Measurements from ENCODE around the gene ITPR1.

The ITPR1 gene

GRCh38 chr3:4712109-4712508, 219.0 kb downstream of the ITPR1 start:
- Histone ChIP-seq H3K9me3 (ENCODE audit: control insufficient read depth, insufficient read depth, low read length) (no peaks in the 10 kb centered on the region), H3K9ac (ENCODE audit: low read depth, low read length) (no peak overlapping the region), H3K36me3 (ENCODE audit: control insufficient read depth, insufficient read depth, low read length) (no peaks in the 10 kb centered on the region), H3K27me3 (ENCODE audit: control insufficient read depth, insufficient read depth, low read length) (no peaks in the 10 kb centered on the region), H3K4me3 (ENCODE audit: low read depth, low read length) (no peak overlapping the region), H3K4me1 (ENCODE audit: control insufficient read depth, insufficient read depth, low read length) (peaks cover 4% of the 10 kb centered on the region)

- no peaks in the 10 kb centered on the region for H3K4me1 ChIP-seq (ENCODE audit: control insufficient read depth, insufficient read depth, low read length)
- no peaks in the 10 kb centered on the region for H3K9me3 ChIP-seq (ENCODE audit: control insufficient read depth, insufficient read depth, low read length)
- H3K4me3 ChIP-seq (ENCODE audit: low read depth, low read length) = no peak overlapping the region
- no peaks in the 10 kb centered on the region for H3K36me3 ChIP-seq (ENCODE audit: control insufficient read depth, insufficient read depth, low read length)
- no peaks in the 10 kb centered on the region for H3K27me3 ChIP-seq (ENCODE audit: control insufficient read depth, insufficient read depth, low read length)
- H3K9ac ChIP-seq (ENCODE audit: low read depth, low read length) = no peak overlapping the region
Observed at GRCh38 chr3:4714045-4714444, 220.9 kb downstream of the ITPR1 start.

- Histone ChIP-seq H3K9me3 (ENCODE audit: control insufficient read depth, insufficient read depth, low read length) (no peaks in the 10 kb centered on the region), H3K27me3 (ENCODE audit: control insufficient read depth, insufficient read depth, low read length) (no peaks in the 10 kb centered on the region), H3K4me1 (ENCODE audit: control insufficient read depth, insufficient read depth, low read length) (peaks cover 4% of the 10 kb centered on the region), H3K4me3 (ENCODE audit: low read depth, low read length) (no peak overlapping the region), H3K9ac (ENCODE audit: low read depth, low read length) (no peak overlapping the region), H3K36me3 (ENCODE audit: control insufficient read depth, insufficient read depth, low read length) (no peaks in the 10 kb centered on the region)
Observed at GRCh38 chr3:4716266-4716665, 223.1 kb downstream of the ITPR1 start.

- Histone ChIP-seq H3K4me3 (ENCODE audit: low read depth, low read length) (no peak overlapping the region), H3K4me1 (ENCODE audit: control insufficient read depth, insufficient read depth, low read length) (peaks cover 4% of the 10 kb centered on the region), H3K9ac (ENCODE audit: low read depth, low read length) (no peak overlapping the region), H3K9me3 (ENCODE audit: control insufficient read depth, insufficient read depth, low read length) (no peaks in the 10 kb centered on the region), H3K36me3 (ENCODE audit: control insufficient read depth, insufficient read depth, low read length) (no peaks in the 10 kb centered on the region), H3K27me3 (ENCODE audit: control insufficient read depth, insufficient read depth, low read length) (no peaks in the 10 kb centered on the region)
Observed at GRCh38 chr3:4716706-4717362, 223.7 kb downstream of the ITPR1 start.

- H3K9ac ChIP-seq (ENCODE audit: low read depth, low read length) = no peak overlapping the region
- no peaks in the 10 kb centered on the region for H3K27me3 ChIP-seq (ENCODE audit: control insufficient read depth, insufficient read depth, low read length)
- H3K4me3 ChIP-seq (ENCODE audit: low read depth, low read length) = no peak overlapping the region
- H3K4me1 ChIP-seq (ENCODE audit: control insufficient read depth, insufficient read depth, low read length) = peaks cover 4% of the 10 kb centered on the region
- H3K9me3 ChIP-seq (ENCODE audit: control insufficient read depth, insufficient read depth, low read length) = no peaks in the 10 kb centered on the region
- H3K36me3 ChIP-seq (ENCODE audit: control insufficient read depth, insufficient read depth, low read length) = no peaks in the 10 kb centered on the region
Observed at GRCh38 chr3:4717363-4717740, 224.2 kb downstream of the ITPR1 start.

GRCh38 chr3:4718179-4718736, 225.1 kb downstream of the ITPR1 start:
- no peaks in the 10 kb centered on the region for H3K9me3 ChIP-seq (ENCODE audit: control insufficient read depth, insufficient read depth, low read length)
- no peak overlapping the region for H3K9ac ChIP-seq (ENCODE audit: low read depth, low read length)
- peaks cover 4% of the 10 kb centered on the region for H3K4me1 ChIP-seq (ENCODE audit: control insufficient read depth, insufficient read depth, low read length)
- no peak overlapping the region for H3K4me3 ChIP-seq (ENCODE audit: low read depth, low read length)
- no peaks in the 10 kb centered on the region for H3K36me3 ChIP-seq (ENCODE audit: control insufficient read depth, insufficient read depth, low read length)
- no peaks in the 10 kb centered on the region for H3K27me3 ChIP-seq (ENCODE audit: control insufficient read depth, insufficient read depth, low read length)

- Histone ChIP-seq H3K9me3 (ENCODE audit: control insufficient read depth, insufficient read depth, low read length) (no peaks in the 10 kb centered on the region), H3K27me3 (ENCODE audit: control insufficient read depth, insufficient read depth, low read length) (no peaks in the 10 kb centered on the region), H3K4me1 (ENCODE audit: control insufficient read depth, insufficient read depth, low read length) (peaks cover 4% of the 10 kb centered on the region), H3K9ac (ENCODE audit: low read depth, low read length) (no peak overlapping the region), H3K4me3 (ENCODE audit: low read depth, low read length) (no peak overlapping the region), H3K36me3 (ENCODE audit: control insufficient read depth, insufficient read depth, low read length) (no peaks in the 10 kb centered on the region)
Observed at GRCh38 chr3:4719046-4719501, 225.9 kb downstream of the ITPR1 start.

GRCh38 chr3:4720316-4721075, 227.3 kb downstream of the ITPR1 start:
- Histone ChIP-seq H3K4me1 (ENCODE audit: control insufficient read depth, insufficient read depth, low read length) (peaks cover 4% of the 10 kb centered on the region), H3K27me3 (ENCODE audit: control insufficient read depth, insufficient read depth, low read length) (no peaks in the 10 kb centered on the region), H3K9me3 (ENCODE audit: control insufficient read depth, insufficient read depth, low read length) (no peaks in the 10 kb centered on the region), H3K36me3 (ENCODE audit: control insufficient read depth, insufficient read depth, low read length) (no peaks in the 10 kb centered on the region), H3K9ac (ENCODE audit: low read depth, low read length) (no peak overlapping the region), H3K4me3 (ENCODE audit: low read depth, low read length) (no peak overlapping the region)

GRCh38 chr3:4721511-4721911, 228.4 kb downstream of the ITPR1 start:
- no peak overlapping the region for H3K9ac ChIP-seq (ENCODE audit: low read depth, low read length)
- H3K9me3 ChIP-seq (ENCODE audit: control insufficient read depth, insufficient read depth, low read length) = no peaks in the 10 kb centered on the region
- H3K36me3 ChIP-seq (ENCODE audit: control insufficient read depth, insufficient read depth, low read length) = no peaks in the 10 kb centered on the region
- H3K4me1 ChIP-seq (ENCODE audit: control insufficient read depth, insufficient read depth, low read length) = peaks cover 4% of the 10 kb centered on the region
- no peaks in the 10 kb centered on the region for H3K27me3 ChIP-seq (ENCODE audit: control insufficient read depth, insufficient read depth, low read length)
- H3K4me3 ChIP-seq (ENCODE audit: low read depth, low read length) = no peak overlapping the region

- H3K9me3 ChIP-seq (ENCODE audit: control insufficient read depth, insufficient read depth, low read length) = no peaks in the 10 kb centered on the region
- peaks cover 4% of the 10 kb centered on the region for H3K4me1 ChIP-seq (ENCODE audit: control insufficient read depth, insufficient read depth, low read length)
- H3K9ac ChIP-seq (ENCODE audit: low read depth, low read length) = no peak overlapping the region
- H3K4me3 ChIP-seq (ENCODE audit: low read depth, low read length) = no peak overlapping the region
- no peaks in the 10 kb centered on the region for H3K36me3 ChIP-seq (ENCODE audit: control insufficient read depth, insufficient read depth, low read length)
- H3K27me3 ChIP-seq (ENCODE audit: control insufficient read depth, insufficient read depth, low read length) = no peaks in the 10 kb centered on the region
Observed at GRCh38 chr3:4722103-4722502, 229.0 kb downstream of the ITPR1 start.

- Histone ChIP-seq H3K9me3 (ENCODE audit: control insufficient read depth, insufficient read depth, low read length) (no peaks in the 10 kb centered on the region), H3K4me1 (ENCODE audit: control insufficient read depth, insufficient read depth, low read length) (peaks cover 4% of the 10 kb centered on the region), H3K4me3 (ENCODE audit: low read depth, low read length) (no peak overlapping the region), H3K27me3 (ENCODE audit: control insufficient read depth, insufficient read depth, low read length) (no peaks in the 10 kb centered on the region), H3K36me3 (ENCODE audit: control insufficient read depth, insufficient read depth, low read length) (no peaks in the 10 kb centered on the region), H3K9ac (ENCODE audit: low read depth, low read length) (no peak overlapping the region)
Observed at GRCh38 chr3:4724051-4724629, 231.0 kb downstream of the ITPR1 start.

Measured in iPS-15b (cell line).